Right cardiac atrium (tissue), 5 donors: ENCODE results near the gene ANKRD33. TPM values are rescaled to one million over a fixed set of nuclear protein-coding genes. Genes with fewer than 3 reads are reported as not detected.

Experiments
- ATAC-seq, 2 donors: fragments of 200-7000 bp; cut with Tn5 transposase; one replicate each; pipeline versions ENCODE4 v1.8.0 to v1.9.1; 2020; ENCODE audit warnings: moderate library complexity in 2 of 2, mild to moderate bottlenecking in 1 of 2
- DNase-seq, 3 donors: peaks; one replicate each; pipeline ENCODE4 v3.0.0-alpha.2; 2020
- H3K27ac ChIP-seq: one replicate; pipeline ENCODE4 v1.5.1; 2013; ENCODE audit warnings: mild to moderate bottlenecking, low read length, control low read depth, moderate library complexity
- H3K27me3 ChIP-seq: one replicate; pipeline ENCODE4 v1.6.1; 2013; ENCODE audit not compliant: control insufficient read depth, insufficient read depth
- H3K4me1 ChIP-seq: one replicate; pipeline ENCODE4 v1.6.1; 2013; ENCODE audit warnings: low read length; ENCODE audit not compliant: control insufficient read depth, insufficient read depth
- H3K4me3 ChIP-seq: one replicate; pipeline ENCODE4 v1.5.1; 2013; ENCODE audit warnings: low read length, control low read depth
- H3K9me3 ChIP-seq: one replicate; pipeline ENCODE4 v1.6.1; 2013; ENCODE audit warnings: low read length; ENCODE audit not compliant: control insufficient read depth
- WGBS: extraction: QIAGEN DNeasy Blood & Tissue Kit; methylation state at CpG from one replicate; pipeline ENCODE4 v1.1.7; 2013; 5-methylcytosine and 5-hydroxymethylcytosine counted together
- intact Hi-C, 4 donors: fragments of 100-400 bp; cut with DNase I; formaldehyde crosslinking; loops; one replicate each; pipeline versions ENCODE4 v1.11.0 to v1.14.0; 2022 to 2023
- polyA plus RNA-seq: library from polyadenylated mRNA; stranded (reverse); fragments of 200-250 nt; gene quantifications from one replicate; pipeline ENCODE4 v1.2.3, GENCODE V29; 2013
- total RNA-seq, 4 donors: library from RNA; stranded (reverse); fragmentation: NEBNext Ultra II Directional; extraction: Animal tissue kit (Norgen Biotek cat#: 25700); gene quantifications; one replicate each; pipeline ENCODE4 v1.2.1, GENCODE V29; 2021
- donor health status: healthy with polysubstance abuse.
- donor health status: DM: no; HTN: yes; CAD: no.
- donor health status: DM: no; HTN: no; CAD: no.
- donor health status: DM: no; HTN: yes; CAD: no; lungs with severe emphysema.
- donor health status: DM: yes; HTN: yes; CAD: no.

Gene ANKRD33
- total and polyA plus RNA-seq, 5 donors = not detected

DNA sequence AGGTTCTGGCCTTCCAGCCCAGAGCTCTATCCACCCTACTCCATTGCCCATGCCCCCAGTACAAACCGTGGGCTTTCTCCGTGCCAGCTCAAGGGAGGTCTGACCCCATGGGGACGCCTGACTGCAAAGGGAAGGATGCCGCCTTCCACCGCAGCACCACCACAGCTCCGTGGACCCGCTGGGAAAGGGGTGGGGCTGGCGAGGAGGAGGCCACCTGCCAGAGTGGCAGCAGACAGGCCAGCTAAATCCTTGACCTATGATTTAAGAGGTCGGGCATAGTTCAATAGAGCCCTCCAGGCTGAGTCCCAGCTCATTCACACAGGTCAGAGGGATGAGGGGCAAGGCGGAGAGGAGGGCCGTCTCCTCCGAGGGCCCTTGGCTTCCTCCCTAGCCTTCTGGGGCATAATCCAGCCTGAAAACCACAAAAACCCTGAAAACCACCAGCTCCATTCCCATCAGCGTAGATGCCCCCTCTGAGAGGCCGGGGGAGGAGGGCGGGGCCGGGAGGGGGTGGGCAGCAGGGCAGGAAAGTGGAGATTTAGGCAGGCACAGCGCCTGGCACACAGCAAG lies 24.5 kb upstream of the ANKRD33 start:
- Histone ChIP-seq H3K27ac (no peak overlapping the region), H3K4me1 (no peaks in the 10 kb centered on the region), H3K27me3 (no peaks in the 10 kb centered on the region), H3K9me3 (no peaks in the 10 kb centered on the region), H3K4me3 (peak overlapping the region; percentile 48)
- intact Hi-C loops = no loop called here
- ATAC-seq = peak; percentile 6 to 12
- 46% methylated on average over 17 of the region's 17 CpGs for WGBS
- no peak for DNase-seq

DNA sequence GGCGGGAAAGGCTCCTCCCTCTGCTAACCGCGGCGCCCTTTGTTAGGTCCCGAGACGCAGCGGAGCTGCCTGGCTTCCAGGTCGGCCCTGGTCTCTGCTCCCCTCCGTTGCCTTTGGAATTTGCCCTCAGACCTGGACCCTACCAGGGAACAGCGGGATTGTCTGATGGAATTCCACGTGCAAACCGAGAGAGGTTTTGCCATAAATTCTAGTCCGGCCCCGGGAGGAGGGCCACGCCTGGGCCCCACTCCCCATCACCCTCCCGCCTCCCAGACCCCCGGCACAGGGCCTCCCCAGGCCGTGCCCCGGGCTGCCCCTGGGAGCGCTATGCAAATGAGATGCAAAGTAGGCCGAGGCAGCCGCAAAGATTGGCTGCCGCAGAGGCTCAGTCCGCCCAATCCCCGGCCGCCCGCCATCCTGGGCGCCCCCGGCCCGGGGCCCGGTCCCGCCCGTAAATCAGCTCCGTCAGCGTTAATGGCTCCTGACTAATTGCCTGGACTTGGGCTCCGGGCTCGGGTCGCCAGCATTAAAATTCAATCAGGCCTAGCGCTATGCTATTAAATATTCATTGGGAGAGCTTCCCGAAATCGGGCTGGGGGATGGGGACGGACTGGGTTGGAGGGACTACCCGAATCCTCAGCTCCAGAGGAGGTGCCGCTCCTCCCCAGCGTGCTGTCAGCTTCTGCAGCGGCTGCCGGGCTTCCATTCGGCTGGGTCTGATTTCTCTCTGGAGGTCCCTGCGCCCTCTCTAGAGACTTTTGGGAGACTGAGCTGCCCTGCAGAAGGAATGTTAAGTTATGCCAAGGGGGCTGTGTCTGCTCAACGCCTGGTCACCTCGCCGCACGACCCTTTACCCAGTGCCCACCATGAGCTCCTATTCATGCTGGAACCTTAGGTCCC lies 23.7 kb upstream of the ANKRD33 start:
- 13% methylated on average over 53 of the region's 53 CpGs for WGBS
- H3K4me1 ChIP-seq = no peaks in the 10 kb centered on the region
- peak in 2 of 3 donors; percentile 65 to 72 for DNase-seq
- H3K27ac ChIP-seq = no peak overlapping the region
- no peaks in the 10 kb centered on the region for H3K27me3 ChIP-seq
- no peaks in the 10 kb centered on the region for H3K9me3 ChIP-seq
- peak; percentile 66 to 70 for ATAC-seq
- peak overlapping the region; percentile 48 for H3K4me3 ChIP-seq
- intact Hi-C loops = no loop called here

DNA sequence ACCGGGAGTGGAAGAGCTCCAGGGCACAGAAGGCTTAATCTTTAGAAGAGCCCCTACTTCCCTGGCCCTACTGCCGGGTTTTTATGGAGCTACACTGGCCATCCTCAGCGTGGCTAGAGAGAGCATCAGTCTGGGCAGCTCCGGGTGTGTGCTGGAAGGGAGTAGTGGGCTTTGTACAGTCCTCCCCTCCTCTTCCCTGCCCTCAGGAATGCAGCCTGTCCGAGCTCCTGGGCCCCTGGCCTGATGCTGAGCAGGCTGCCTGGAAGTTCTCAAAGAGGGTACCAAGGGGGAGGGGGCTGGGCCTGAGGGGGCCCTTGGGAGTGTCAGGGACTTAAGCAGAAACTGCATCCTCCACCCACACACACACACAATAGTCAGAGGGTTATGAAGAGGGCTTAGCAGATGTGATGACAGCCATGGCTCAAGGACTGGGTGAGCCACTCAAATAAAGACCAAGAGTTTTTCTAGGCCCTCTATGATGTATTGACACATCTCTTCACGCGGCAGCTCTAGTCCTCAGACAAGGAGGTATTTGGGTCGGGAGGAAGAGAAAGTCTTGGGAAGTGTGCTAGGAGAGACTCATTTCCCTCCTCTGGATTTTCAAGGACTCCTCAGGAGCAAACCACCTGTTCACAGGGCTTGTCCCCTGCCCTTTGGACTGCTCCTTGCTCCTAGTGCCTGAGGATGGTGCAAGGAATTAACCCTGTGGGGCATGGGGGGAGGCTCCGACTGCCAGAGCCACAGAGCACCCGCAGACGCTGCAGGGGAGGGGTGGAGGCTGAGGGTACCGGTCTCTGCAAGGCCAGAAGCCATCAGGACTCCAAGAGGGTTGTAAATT lies 22.9 kb upstream of the ANKRD33 start:
- DNase-seq = peak in 1 of 3 donors; percentile 40
- Histone ChIP-seq H3K27me3 (no peaks in the 10 kb centered on the region), H3K27ac (no peak overlapping the region), H3K9me3 (no peaks in the 10 kb centered on the region), H3K4me3 (peak overlapping the region; percentile 48), H3K4me1 (peaks cover 3% of the 10 kb centered on the region)
- 73% methylated on average over 12 of the region's 12 CpGs for whole genome bisulfite sequencing
- no peak for ATAC-seq
- intact Hi-C loops = no loop called here

DNA sequence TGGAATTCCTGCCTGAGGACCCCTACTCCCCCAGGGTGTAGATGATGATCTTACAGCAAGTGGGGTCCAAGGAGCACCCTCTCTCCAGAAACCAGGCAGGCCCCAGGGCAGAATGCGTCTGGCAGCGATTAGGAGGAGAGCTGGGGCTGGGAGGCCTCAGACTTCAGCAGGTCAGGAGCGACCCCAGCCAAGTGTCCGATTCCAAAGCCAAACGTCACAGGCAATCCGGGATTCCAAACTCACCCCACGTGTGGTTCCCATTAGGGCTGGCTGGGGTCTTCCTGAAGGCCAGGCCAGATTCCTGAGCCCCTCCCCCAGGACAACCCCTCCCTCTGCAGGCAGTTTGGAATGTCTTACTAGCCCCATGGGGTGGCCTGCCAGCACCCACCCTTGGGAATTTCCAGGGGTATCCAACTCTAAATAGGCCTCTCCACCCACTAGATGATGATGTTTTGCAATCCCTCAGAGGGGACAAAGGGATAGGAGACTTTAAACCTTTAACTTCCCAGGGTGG lies 22.1 kb upstream of the ANKRD33 start:
- 86% methylated on average over 7 of the region's 7 CpGs for WGBS
- intact Hi-C loops = no loop called here
- Histone ChIP-seq H3K27ac (no peak overlapping the region), H3K4me3 (no peak overlapping the region), H3K27me3 (no peaks in the 10 kb centered on the region), H3K4me1 (peaks cover 3% of the 10 kb centered on the region), H3K9me3 (no peaks in the 10 kb centered on the region)
- DNase-seq (peak in 1 of 3 donors; percentile 14), ATAC-seq (no peak)

DNA sequence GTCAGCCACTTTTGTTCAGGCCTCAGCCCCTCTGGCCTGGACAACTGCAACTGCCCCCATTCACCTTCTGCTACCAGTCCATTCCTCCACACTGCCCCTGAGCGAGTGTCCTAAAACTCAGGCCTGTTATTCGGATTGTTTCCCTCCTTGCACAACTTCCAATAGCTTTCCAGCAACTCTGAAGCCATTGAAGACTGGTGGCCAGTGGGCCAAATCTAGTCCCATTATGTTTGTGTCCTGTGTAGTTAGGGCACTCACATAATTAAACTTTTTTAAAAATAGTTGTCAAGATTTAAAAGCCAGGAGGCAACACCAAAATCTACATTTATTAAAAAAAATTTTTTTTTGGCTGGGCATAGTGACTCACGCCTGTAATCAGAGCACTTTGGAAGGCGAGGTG lies 21.6 kb upstream of the ANKRD33 start:
- DNase-seq (no peak), ATAC-seq (no peak)
- H3K27ac ChIP-seq = no peak overlapping the region
- 94% methylated on average over 4 of the region's 4 CpGs for WGBS
- H3K4me3 ChIP-seq = no peak overlapping the region
- intact Hi-C loops = no loop called here
- peaks cover 3% of the 10 kb centered on the region for H3K4me1 ChIP-seq
- no peaks in the 10 kb centered on the region for H3K9me3 ChIP-seq
- H3K27me3 ChIP-seq = no peaks in the 10 kb centered on the region

DNA sequence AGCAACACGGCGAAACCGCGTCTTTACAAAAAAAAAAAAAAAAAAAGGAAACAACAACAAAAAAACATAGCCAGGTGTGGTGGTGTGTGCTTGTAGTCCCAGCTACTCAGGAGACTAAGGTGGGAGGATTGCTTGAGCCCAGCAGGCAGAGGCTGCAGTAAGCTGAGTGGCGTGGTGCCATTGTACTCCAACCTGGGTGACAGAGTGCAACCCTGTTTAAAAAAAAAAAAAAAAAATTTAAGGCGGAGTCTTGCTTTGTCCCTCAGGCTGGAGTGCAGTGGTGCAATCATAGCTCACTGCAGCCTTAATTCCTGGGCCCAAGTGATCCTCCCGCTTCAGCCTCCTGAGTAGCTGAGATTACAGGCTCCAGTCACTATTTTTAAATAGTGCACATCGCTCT lies 21.1 kb upstream of the ANKRD33 start:
- Histone ChIP-seq H3K4me1 (peaks cover 3% of the 10 kb centered on the region), H3K9me3 (no peaks in the 10 kb centered on the region), H3K27me3 (no peaks in the 10 kb centered on the region), H3K27ac (no peak overlapping the region), H3K4me3 (no peak overlapping the region)
- intact Hi-C loops = no loop called here
- DNase-seq = no peak
- ATAC-seq = no peak
- 96% methylated on average over 8 of the region's 8 CpGs for WGBS

DNA sequence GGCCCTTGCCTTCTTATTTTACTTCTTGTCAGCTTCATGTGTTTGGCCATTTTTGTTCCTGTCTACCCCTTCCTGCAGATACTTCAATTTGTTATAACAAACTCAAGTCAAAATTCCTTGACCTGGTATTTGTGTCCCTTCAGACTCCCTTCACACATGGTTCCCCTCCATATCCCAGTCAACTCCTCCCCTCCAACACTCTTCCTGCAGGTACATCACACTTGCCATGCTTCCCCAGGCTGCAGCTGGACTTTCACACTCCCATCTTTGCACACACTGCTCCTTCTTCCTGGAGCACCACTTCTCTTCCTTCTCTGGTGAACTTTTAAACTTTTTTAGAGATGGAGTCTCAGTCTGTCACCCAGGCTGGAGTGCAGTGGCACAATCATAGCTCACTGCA lies 20.5 kb upstream of the ANKRD33 start:
- no peak overlapping the region for H3K4me3 ChIP-seq
- no peak for DNase-seq
- intact Hi-C loops = no loop called here
- no peak overlapping the region for H3K27ac ChIP-seq
- no peaks in the 10 kb centered on the region for H3K9me3 ChIP-seq
- H3K4me1 ChIP-seq = peaks cover 3% of the 10 kb centered on the region
- no peak for ATAC-seq
- no peaks in the 10 kb centered on the region for H3K27me3 ChIP-seq

DNA sequence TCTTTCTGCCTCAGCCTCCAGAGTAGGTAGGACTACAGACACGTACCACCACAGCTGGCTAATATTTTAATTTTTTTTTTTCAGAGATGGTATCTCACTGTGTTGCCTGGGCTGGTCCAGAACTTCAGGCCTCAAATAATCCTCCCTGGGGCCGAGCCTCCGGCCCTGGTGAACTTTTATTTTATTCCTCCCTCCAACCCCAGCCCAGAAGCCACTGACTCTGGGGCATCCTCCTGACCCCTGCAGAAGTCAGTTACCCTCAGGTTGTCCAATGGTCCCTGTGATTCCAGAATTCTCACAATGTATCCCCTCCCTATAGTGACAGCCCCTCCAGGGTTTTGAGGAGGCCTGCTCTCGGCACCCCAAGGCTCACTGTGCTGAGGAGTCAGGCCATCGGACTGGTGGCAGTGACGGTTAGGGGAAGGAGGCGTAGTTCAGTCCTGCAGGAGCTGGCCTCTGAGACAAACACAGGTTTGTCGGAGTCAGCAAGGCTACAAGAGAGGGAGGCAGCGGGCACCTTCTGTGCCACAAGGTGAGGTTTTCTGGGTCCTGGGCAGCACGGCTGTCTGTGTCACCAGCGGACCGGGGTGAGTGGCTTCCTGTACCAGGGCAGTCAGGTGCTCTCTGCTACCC lies 20.0 kb upstream of the ANKRD33 start:
- Histone ChIP-seq H3K27ac (no peak overlapping the region), H3K4me3 (no peak overlapping the region), H3K4me1 (peaks cover 3% of the 10 kb centered on the region), H3K27me3 (no peaks in the 10 kb centered on the region), H3K9me3 (no peaks in the 10 kb centered on the region)
- WGBS = 96% methylated on average over 12 of the region's 12 CpGs
- ATAC-seq (no peak), DNase-seq (no peak)
- intact Hi-C loops = no loop called here

DNA sequence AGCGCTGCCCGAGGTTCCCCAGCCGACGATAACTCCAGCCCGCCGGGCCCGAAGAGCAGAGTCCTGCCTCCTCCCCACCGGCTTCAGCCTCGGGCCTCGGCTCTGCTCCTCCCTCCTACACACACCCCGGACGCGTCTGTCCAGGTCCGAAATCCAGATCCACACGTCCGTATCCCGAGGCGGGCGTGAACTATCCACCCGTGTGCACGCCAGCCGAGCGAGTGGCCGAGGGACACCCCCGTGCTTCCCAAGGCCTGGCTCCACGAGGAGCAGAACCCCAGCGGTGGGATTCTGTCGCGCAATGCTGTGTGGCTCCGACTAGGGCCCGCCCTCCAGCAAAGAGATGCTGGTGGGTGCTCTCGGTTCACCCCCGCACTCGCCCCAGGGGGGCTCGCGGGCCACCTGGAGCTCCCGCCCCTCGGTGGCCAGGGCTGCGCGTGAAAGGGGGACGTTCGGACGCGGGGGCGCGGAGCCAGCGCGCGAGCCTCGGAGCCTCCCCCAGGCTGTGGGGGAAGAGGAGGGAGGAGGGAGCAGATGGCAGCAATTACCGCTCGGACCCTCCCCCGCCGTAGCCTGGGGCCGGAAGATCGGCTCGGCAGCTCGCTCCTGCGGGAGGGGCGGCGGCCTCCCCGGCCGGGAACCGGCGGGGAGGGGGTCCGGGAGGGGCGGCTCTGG lies 18.9 kb upstream of the ANKRD33 start:
- Histone ChIP-seq H3K9me3 (no peaks in the 10 kb centered on the region), H3K4me1 (peaks cover 3% of the 10 kb centered on the region), H3K4me3 (peak overlapping the region; percentile 25), H3K27me3 (no peaks in the 10 kb centered on the region), H3K27ac (no peak overlapping the region)
- intact Hi-C loops = no loop called here
- ATAC-seq (peak; percentile 39 to 42), DNase-seq (no peak)
- WGBS = 4% methylated on average over 67 of the region's 67 CpGs

DNA sequence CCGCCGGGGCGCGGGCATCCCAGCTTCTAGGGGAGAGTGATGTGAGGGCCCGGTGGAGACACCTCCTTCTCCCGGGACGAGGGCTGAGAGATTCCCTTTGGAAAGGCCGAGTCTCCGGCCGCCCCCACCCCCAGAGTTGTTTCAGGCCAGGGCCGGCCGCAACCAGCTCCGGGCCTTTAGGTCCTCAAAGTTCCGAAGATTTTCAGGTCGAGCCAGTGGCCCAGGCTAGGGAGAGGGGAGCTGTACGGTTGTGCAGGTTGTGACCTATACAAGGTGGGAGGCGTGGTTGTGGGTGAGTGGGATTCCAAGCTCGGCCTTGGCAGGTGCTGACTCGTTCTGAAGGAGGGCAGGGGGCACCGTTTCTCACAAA lies 18.4 kb upstream of the ANKRD33 start:
- 22% methylated on average over 20 of the region's 20 CpGs for WGBS
- no peaks in the 10 kb centered on the region for H3K27me3 ChIP-seq
- ATAC-seq (peak in 1 of 2 donors; percentile 6), DNase-seq (no peak)
- no peaks in the 10 kb centered on the region for H3K9me3 ChIP-seq
- H3K27ac ChIP-seq = no peak overlapping the region
- peaks cover 3% of the 10 kb centered on the region for H3K4me1 ChIP-seq
- intact Hi-C loops = no loop called here
- peak overlapping the region; percentile 25 for H3K4me3 ChIP-seq
